Thymus (tissue), 11 donors: Measurements from ENCODE around the gene LRMDA. TPM values are rescaled to one million over a fixed set of nuclear protein-coding genes. Genes with fewer than 3 reads are reported as not detected.

Experiments used
- DNase-seq, 9 donors: peaks; one replicate each; pipeline ENCODE4 v3.0.0-alpha.2; 2013; ENCODE audit warnings: low spot score in 9 of 9, low read depth in 6 of 9, missing footprints in 1 of 9
- H3K27ac ChIP-seq, 2 donors: one replicate each; pipeline ENCODE4 v1.5.1; 2013; ENCODE audit warnings: control low read depth in 1 of 2, low read depth in 1 of 2, low read length in 1 of 2, mild to moderate bottlenecking in 1 of 2, moderate library complexity in 1 of 2
- H3K27me3 ChIP-seq, 2 donors: one replicate each; pipeline ENCODE4 v1.5.1; 2013; ENCODE audit warnings: low read length in 1 of 2; ENCODE audit not compliant: control insufficient read depth in 2 of 2, insufficient read depth in 1 of 2
- H3K36me3 ChIP-seq, 2 donors: one replicate each; pipeline ENCODE4 v1.5.1; 2013; ENCODE audit warnings: low read length in 1 of 2, mild to moderate bottlenecking in 1 of 2, moderate library complexity in 1 of 2; ENCODE audit not compliant: control insufficient read depth in 2 of 2, insufficient read depth in 2 of 2
- H3K4me1 ChIP-seq, 2 donors: one replicate each; pipeline ENCODE4 v1.5.1; 2013; ENCODE audit warnings: low read length in 2 of 2; ENCODE audit not compliant: control insufficient read depth in 2 of 2, insufficient read depth in 2 of 2
- H3K4me3 ChIP-seq, 2 donors: one replicate each; pipeline ENCODE4 v1.5.1; 2013; ENCODE audit warnings: low read length in 2 of 2, control low read depth in 1 of 2, mild to moderate bottlenecking in 1 of 2
- H3K9me3 ChIP-seq, 2 donors: one replicate each; pipeline ENCODE4 v1.5.1; 2013; ENCODE audit warnings: low read length in 1 of 2, mild to moderate bottlenecking in 1 of 2; ENCODE audit not compliant: control insufficient read depth in 2 of 2, insufficient read depth in 1 of 2
- WGBS: extraction: QIAGEN DNeasy Blood & Tissue Kit; methylation state at CpG from one replicate; pipeline ENCODE4 v1.1.7; 2013; 5-methylcytosine and 5-hydroxymethylcytosine counted together
- polyA plus RNA-seq: library from polyadenylated mRNA; stranded (reverse); fragments of 200-250 nt; gene quantifications from one replicate; pipeline ENCODE4 v1.2.3, GENCODE V29; 2013
- total RNA-seq: library from RNA; stranded (reverse); fragments of 120-200 nt; gene quantifications from one replicate; pipeline ENCODE4 v1.2.4, GENCODE V29; 2013
- donor health status: healthy.

Gene LRMDA
- total and polyA plus RNA-seq, 2 donors = 2.5 to 4.6 TPM

GRCh38 chr10:75484717-75485116 lies 53.3 kb downstream of the LRMDA start:
- 100% methylated on average over 1 of the region's 1 CpG for WGBS

GRCh38 chr10:75486591-75486990 lies 55.2 kb downstream of the LRMDA start:
- no peak for DNase-seq
- Histone ChIP-seq H3K4me1 (no peaks in the 10 kb centered on the region), H3K27ac (no peak overlapping the region), H3K27me3 (no peaks in the 10 kb centered on the region), H3K4me3 (no peak overlapping the region), H3K36me3 (no peaks in the 10 kb centered on the region), H3K9me3 (no peaks in the 10 kb centered on the region)
- WGBS = 93% methylated on average over 2 of the region's 2 CpGs

More at GRCh38 chr10:75484717-75485116, 53.3 kb downstream of the LRMDA start:
- no peaks in the 10 kb centered on the region for H3K36me3 ChIP-seq
- no peaks in the 10 kb centered on the region for H3K4me1 ChIP-seq
- no peak for DNase-seq
- no peaks in the 10 kb centered on the region for H3K9me3 ChIP-seq
- H3K27me3 ChIP-seq = no peaks in the 10 kb centered on the region
- H3K27ac ChIP-seq = no peak overlapping the region
- H3K4me3 ChIP-seq = no peak overlapping the region

- Histone ChIP-seq H3K36me3 (no peaks in the 10 kb centered on the region), H3K27ac (no peak overlapping the region), H3K27me3 (no peaks in the 10 kb centered on the region), H3K4me3 (no peak overlapping the region), H3K9me3 (no peaks in the 10 kb centered on the region), H3K4me1 (no peaks in the 10 kb centered on the region)
- no peak for DNase-seq
- WGBS = 96% methylated on average over 4 of the region's 4 CpGs
These were observed 55.8 kb downstream of the LRMDA start for GRCh38 chr10:75487087-75487754.

GRCh38 chr10:75487755-75488125 lies 56.3 kb downstream of the LRMDA start:
- H3K27me3 ChIP-seq = no peaks in the 10 kb centered on the region
- H3K9me3 ChIP-seq = no peaks in the 10 kb centered on the region
- no peaks in the 10 kb centered on the region for H3K4me1 ChIP-seq
- DNase-seq = no peak
- H3K36me3 ChIP-seq = no peaks in the 10 kb centered on the region
- no peak overlapping the region for H3K4me3 ChIP-seq
- WGBS = 72% methylated on average over 2 of the region's 2 CpGs
- H3K27ac ChIP-seq = no peak overlapping the region

- H3K36me3 ChIP-seq = no peaks in the 10 kb centered on the region
- H3K27ac ChIP-seq = no peak overlapping the region
- H3K27me3 ChIP-seq = no peaks in the 10 kb centered on the region
- H3K4me3 ChIP-seq = no peak overlapping the region
- no peak for DNase-seq
- no peaks in the 10 kb centered on the region for H3K9me3 ChIP-seq
- WGBS = 55% methylated on average over 3 of the region's 3 CpGs
- H3K4me1 ChIP-seq = no peaks in the 10 kb centered on the region
These were observed 60.9 kb downstream of the LRMDA start for GRCh38 chr10:75492173-75492925.

DNA sequence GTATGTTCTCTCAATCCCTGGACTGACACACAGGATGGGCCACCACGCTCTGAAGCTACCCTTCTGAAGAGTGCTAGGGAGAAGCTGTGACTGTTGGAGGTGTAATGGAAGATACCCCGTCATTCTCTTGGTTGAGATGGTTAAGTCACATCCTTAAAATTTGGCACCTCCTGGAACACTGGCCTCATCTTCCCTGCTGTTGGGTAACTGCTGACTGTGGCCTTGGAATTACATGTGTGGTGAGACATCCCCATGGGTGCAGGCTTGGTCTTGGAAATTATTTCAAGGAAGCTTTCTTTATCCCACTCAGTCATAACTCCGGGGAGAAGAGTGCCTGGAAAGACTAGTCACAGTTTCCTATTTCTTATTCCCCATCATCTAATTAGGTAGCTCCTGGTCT lies 62.0 kb downstream of the LRMDA start:
- H3K4me3 ChIP-seq = no peak overlapping the region
- H3K4me1 ChIP-seq = no peaks in the 10 kb centered on the region
- 94% methylated on average over 3 of the region's 3 CpGs for WGBS
- no peaks in the 10 kb centered on the region for H3K27me3 ChIP-seq
- no peak for DNase-seq
- no peak overlapping the region for H3K27ac ChIP-seq
- H3K36me3 ChIP-seq = no peaks in the 10 kb centered on the region
- no peaks in the 10 kb centered on the region for H3K9me3 ChIP-seq

- no peaks in the 10 kb centered on the region for H3K9me3 ChIP-seq
- H3K4me1 ChIP-seq = no peaks in the 10 kb centered on the region
- H3K27me3 ChIP-seq = no peaks in the 10 kb centered on the region
- no peak overlapping the region for H3K27ac ChIP-seq
- no peaks in the 10 kb centered on the region for H3K36me3 ChIP-seq
- DNase-seq = no peak
- H3K4me3 ChIP-seq = no peak overlapping the region
- WGBS = 68% methylated on average over 4 of the region's 4 CpGs
These were observed 64.2 kb downstream of the LRMDA start for GRCh38 chr10:75495434-75496190.

DNA sequence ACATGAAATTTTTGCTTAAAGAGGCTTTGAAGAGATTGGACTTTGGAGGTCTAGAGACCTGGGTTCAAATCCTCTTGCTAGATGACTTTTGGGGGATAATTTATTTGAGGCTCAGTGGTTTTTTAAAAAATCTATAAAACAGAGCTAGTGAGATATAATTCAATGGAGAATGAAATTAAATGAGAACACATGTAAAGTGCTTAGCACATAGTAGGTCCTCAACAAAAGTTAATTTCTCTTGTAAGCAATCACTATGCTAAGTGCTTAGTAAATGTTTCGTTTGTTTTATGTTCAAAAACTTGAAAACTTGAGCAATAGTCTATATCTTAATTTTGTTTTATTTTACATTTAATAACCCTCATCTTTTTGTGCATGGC lies 64.8 kb downstream of the LRMDA start:
- no peaks in the 10 kb centered on the region for H3K4me1 ChIP-seq
- H3K4me3 ChIP-seq = no peak overlapping the region
- 83% methylated on average over 1 of the region's 1 CpG for WGBS

More for the DNA sequence above, 64.8 kb downstream of the LRMDA start:
- Histone ChIP-seq H3K27me3 (no peaks in the 10 kb centered on the region), H3K27ac (no peak overlapping the region), H3K36me3 (no peaks in the 10 kb centered on the region), H3K9me3 (no peaks in the 10 kb centered on the region)
- DNase-seq = no peak
